SW 1271 (cell line): ENCODE data around the gene LGMN.
A peak's percentile ranks its signal among the peaks of the same experiment; 100 is the strongest.
"Not testable (repeated sequence)": the region's sequence is repeated elsewhere in the genome, so short reads cannot be mapped to it uniquely, and the experiment has no call there.

Source experiments
- DNase-seq, 2 experiments: peaks; one replicate each; lab custom pipeline; 2025; lab: John Stamatoyannopoulos, UW

Gene LGMN

GRCh38 chr14:92748259-92749016 lies at the start of gene LGMN:
TSS of gene LGMN (minus strand) at chr14:92748627. CDS start at chr14:92732786, 15,841 bp downstream.
- DNase-seq: peak; percentile 73 to 95

- DNase-seq: no peak
Measured at GRCh38 chr14:92794961-92795360, 46.5 kb upstream of the LGMN start.

- no peak for DNase-seq
Measured at GRCh38 chr14:92794547-92794941, 46.1 kb upstream of the LGMN start.

- peak; percentile 95 to 98 for DNase-seq
Measured at GRCh38 chr14:92793709-92794546, 45.5 kb upstream of the LGMN start, which contains the start of gene GOLGA5. TSS of gene GOLGA5 (plus strand) at chr14:92794305. CDS start at chr14:92797438, 3,133 bp downstream.

- DNase-seq: peak in 1 of 2 experiments; percentile 11
Measured at GRCh38 chr14:92792885-92793284, 44.5 kb upstream of the LGMN start.

- peak in 1 of 2 experiments; percentile 21 for DNase-seq
Measured at GRCh38 chr14:92789457-92790089, 41.1 kb upstream of the LGMN start.

- DNase-seq: no peak
Measured at GRCh38 chr14:92787554-92787953, 39.1 kb upstream of the LGMN start.

GRCh38 chr14:92786427-92786756 lies 38.0 kb upstream of the LGMN start:
- no peak for DNase-seq

GRCh38 chr14:92785667-92786426 lies 37.4 kb upstream of the LGMN start:
- DNase-seq: peak in 1 of 2 experiments; percentile 12

- peak in 1 of 2 experiments; percentile 78 for DNase-seq
Measured at GRCh38 chr14:92783813-92784431, 35.5 kb upstream of the LGMN start.

- DNase-seq: no peak
Measured at GRCh38 chr14:92781350-92781749, 32.9 kb upstream of the LGMN start.

GRCh38 chr14:92780444-92781232 lies 32.2 kb upstream of the LGMN start:
- DNase-seq: no peak

- DNase-seq: peak in 1 of 2 experiments; percentile 15
Measured at GRCh38 chr14:92778868-92779565, 30.6 kb upstream of the LGMN start.

- not testable (repeated sequence) for DNase-seq
Measured at GRCh38 chr14:92775292-92775691, 26.9 kb upstream of the LGMN start.

GRCh38 chr14:92774572-92774971 lies 26.1 kb upstream of the LGMN start:
- no peak for DNase-seq

GRCh38 chr14:92770484-92770883 lies 22.1 kb upstream of the LGMN start:
- DNase-seq: no peak

GRCh38 chr14:92768795-92769194 lies 20.4 kb upstream of the LGMN start:
- DNase-seq: no peak

- not testable (repeated sequence) for DNase-seq
Measured at GRCh38 chr14:92768236-92768635, 19.8 kb upstream of the LGMN start.

GRCh38 chr14:92763666-92764631 lies 15.5 kb upstream of the LGMN start:
- DNase-seq: not testable (repeated sequence)
